ENCODE data around the gene PIK3R3. TPM values are rescaled to one million over a fixed set of nuclear protein-coding genes. Genes with fewer than 3 reads are reported as not detected.

The PIK3R3 gene
- total RNA-seq, 3 donors from 2014 or later (not counting 1 experiment from before 2014, with no cell fraction given) = 5.2 to 6.2 (median 5.4) TPM

GRCh38 chr1:46099215-46099614, 33.2 kb downstream of the PIK3R3 start:
- WGBS (ENCODE audit: insufficient coverage) = no CpG with 5 or more reads among the region's 1 CpG
- H3K4me3 ChIP-seq (ENCODE audit: low read length) = no peak overlapping the region
- no peak overlapping the region for H3K27ac ChIP-seq (ENCODE audit: low read length)
- Mint-ChIP-seq H3K27ac (no peak overlapping the region), H3K4me3 (no peak overlapping the region), H3K9me3 (no peaks in the 10 kb centered on the region), H3K36me3 (peaks cover 6% of the 10 kb centered on the region), H3K27me3 (ENCODE audit: low read depth in 2 of 2) (peaks cover 0 to 12% of the 10 kb centered on the region in 2 donors), H3K4me1 (no peaks in the 10 kb centered on the region)
- ATAC-seq (no peak), DNase-seq (no peak)
- H3K36me3 ChIP-seq (ENCODE audit: control insufficient read depth, insufficient read depth, low read length) = no peaks in the 10 kb centered on the region
- H3K4me1 ChIP-seq (ENCODE audit: control insufficient read depth, insufficient read depth, low read length) = no peaks in the 10 kb centered on the region
- TF ChIP-seq, protein P1, sequence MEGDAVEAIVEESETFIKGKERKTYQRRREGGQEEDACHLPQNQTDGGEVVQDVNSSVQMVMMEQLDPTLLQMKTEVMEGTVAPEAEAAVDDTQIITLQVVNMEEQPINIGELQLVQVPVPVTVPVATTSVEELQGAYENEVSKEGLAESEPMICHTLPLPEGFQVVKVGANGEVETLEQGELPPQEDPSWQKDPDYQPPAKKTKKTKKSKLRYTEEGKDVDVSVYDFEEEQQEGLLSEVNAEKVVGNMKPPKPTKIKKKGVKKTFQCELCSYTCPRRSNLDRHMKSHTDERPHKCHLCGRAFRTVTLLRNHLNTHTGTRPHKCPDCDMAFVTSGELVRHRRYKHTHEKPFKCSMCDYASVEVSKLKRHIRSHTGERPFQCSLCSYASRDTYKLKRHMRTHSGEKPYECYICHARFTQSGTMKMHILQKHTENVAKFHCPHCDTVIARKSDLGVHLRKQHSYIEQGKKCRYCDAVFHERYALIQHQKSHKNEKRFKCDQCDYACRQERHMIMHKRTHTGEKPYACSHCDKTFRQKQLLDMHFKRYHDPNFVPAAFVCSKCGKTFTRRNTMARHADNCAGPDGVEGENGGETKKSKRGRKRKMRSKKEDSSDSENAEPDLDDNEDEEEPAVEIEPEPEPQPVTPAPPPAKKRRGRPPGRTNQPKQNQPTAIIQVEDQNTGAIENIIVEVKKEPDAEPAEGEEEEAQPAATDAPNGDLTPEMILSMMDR (IDR thresholded peaks at IDR 0.05) = no peak
- intact Hi-C loops (cut with micrococcal nuclease) = no loop called here
- H3K9me3 ChIP-seq (ENCODE audit: control insufficient read depth, insufficient read depth, low read length) = no peaks in the 10 kb centered on the region
- no peaks in the 10 kb centered on the region for H3K27me3 ChIP-seq (ENCODE audit: control insufficient read depth, insufficient read depth, low read length)

DNA sequence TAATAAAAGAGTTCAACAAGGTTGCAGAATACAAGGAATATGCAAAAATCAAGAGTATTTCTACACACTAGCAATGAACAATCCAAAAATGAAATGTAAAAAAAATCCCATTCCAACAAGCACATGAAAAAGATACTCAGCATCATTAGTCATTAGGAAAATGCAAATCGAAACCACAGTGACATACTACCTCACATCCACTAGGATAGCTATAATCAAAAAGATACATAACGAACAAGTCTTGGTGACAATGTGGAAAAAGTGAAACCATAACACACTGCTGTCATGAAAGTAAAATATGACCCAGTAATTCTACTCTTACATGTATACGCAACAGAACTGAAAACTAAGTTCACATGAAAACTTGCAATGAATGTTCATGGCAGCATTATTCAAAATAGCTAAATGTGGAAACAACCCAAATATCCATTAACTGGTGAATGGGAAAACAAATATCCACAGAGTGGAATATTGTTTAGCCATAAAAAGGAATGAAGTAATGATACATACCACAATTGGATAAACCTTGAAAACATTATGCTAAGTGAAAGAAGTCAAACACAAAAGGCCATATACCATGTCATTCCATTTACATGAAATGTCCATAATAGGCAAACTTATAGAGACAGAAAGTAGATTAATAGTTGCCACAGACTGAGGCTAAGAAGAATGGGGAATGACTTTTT, 34.3 kb downstream of the PIK3R3 start:
- no peaks in the 10 kb centered on the region for H3K4me1 ChIP-seq (ENCODE audit: control insufficient read depth, insufficient read depth, low read length)
- no peaks in the 10 kb centered on the region for H3K9me3 ChIP-seq (ENCODE audit: control insufficient read depth, insufficient read depth, low read length)
- intact Hi-C loops (cut with micrococcal nuclease) = no loop called here
- H3K27ac ChIP-seq (ENCODE audit: low read length) = no peak overlapping the region
- Mint-ChIP-seq H3K4me3 (no peak overlapping the region), H3K36me3 (peaks cover 6% of the 10 kb centered on the region), H3K27me3 (ENCODE audit: low read depth in 2 of 2) (peaks cover 0 to 12% of the 10 kb centered on the region in 2 donors), H3K9me3 (no peaks in the 10 kb centered on the region), H3K4me1 (no peaks in the 10 kb centered on the region), H3K27ac (no peak overlapping the region)
- no peaks in the 10 kb centered on the region for H3K27me3 ChIP-seq (ENCODE audit: control insufficient read depth, insufficient read depth, low read length)
- TF ChIP-seq, protein P1 (IDR thresholded peaks at IDR 0.05) = no peak
- no peak overlapping the region for H3K4me3 ChIP-seq (ENCODE audit: low read length)
- DNase-seq (no peak), ATAC-seq (no peak)
- 60% methylated on average over 2 of the region's 3 CpGs for WGBS (ENCODE audit: insufficient coverage)
- no peaks in the 10 kb centered on the region for H3K36me3 ChIP-seq (ENCODE audit: control insufficient read depth, insufficient read depth, low read length)

GRCh38 chr1:46097149-46097472, 35.3 kb downstream of the PIK3R3 start:
- TF ChIP-seq, protein P1 (IDR thresholded peaks at IDR 0.05) = no peak
- 88% methylated on average over 1 of the region's 1 CpG for WGBS (ENCODE audit: insufficient coverage)
- peaks cover 6% of the 10 kb centered on the region for H3K36me3 Mint-ChIP-seq
- H3K27me3 Mint-ChIP-seq (ENCODE audit: low read depth in 2 of 2) = peaks cover 0 to 12% of the 10 kb centered on the region in 2 donors
- intact Hi-C loops (cut with micrococcal nuclease) = no loop called here
- H3K4me1 Mint-ChIP-seq = no peaks in the 10 kb centered on the region
- Histone ChIP-seq H3K27me3 (ENCODE audit: control insufficient read depth, insufficient read depth, low read length) (no peaks in the 10 kb centered on the region), H3K9me3 (ENCODE audit: control insufficient read depth, insufficient read depth, low read length) (no peaks in the 10 kb centered on the region), H3K36me3 (ENCODE audit: control insufficient read depth, insufficient read depth, low read length) (no peaks in the 10 kb centered on the region), H3K27ac (ENCODE audit: low read length) (no peak overlapping the region), H3K4me1 (ENCODE audit: control insufficient read depth, insufficient read depth, low read length) (no peaks in the 10 kb centered on the region), H3K4me3 (ENCODE audit: low read length) (no peak overlapping the region)
- no peak overlapping the region for H3K4me3 Mint-ChIP-seq
- ATAC-seq (no peak), DNase-seq (no peak)
- H3K9me3 Mint-ChIP-seq = no peaks in the 10 kb centered on the region
- no peak overlapping the region for H3K27ac Mint-ChIP-seq
